Activated T-helper 9 cell treated with anti-CD3 and anti-CD28 coated beads, Interleukin-2, amount 50 U/mL, for 16 hours (primary cell): ENCODE results near the gene PLAAT3.
"Not testable (repeated sequence)": the region's sequence is repeated elsewhere in the genome, so short reads cannot be mapped to it uniquely, and the experiment has no call there.

Source experiments
- DNase-seq: peaks from one replicate; pipeline ENCODE4 v3.0.0-alpha.2; 2020; ENCODE audit warnings: low read depth

PLAAT3 gene

GRCh38 chr11:63609536-63609935, 4.7 kb downstream of the PLAAT3 start:
- no peak for DNase-seq

DNA sequence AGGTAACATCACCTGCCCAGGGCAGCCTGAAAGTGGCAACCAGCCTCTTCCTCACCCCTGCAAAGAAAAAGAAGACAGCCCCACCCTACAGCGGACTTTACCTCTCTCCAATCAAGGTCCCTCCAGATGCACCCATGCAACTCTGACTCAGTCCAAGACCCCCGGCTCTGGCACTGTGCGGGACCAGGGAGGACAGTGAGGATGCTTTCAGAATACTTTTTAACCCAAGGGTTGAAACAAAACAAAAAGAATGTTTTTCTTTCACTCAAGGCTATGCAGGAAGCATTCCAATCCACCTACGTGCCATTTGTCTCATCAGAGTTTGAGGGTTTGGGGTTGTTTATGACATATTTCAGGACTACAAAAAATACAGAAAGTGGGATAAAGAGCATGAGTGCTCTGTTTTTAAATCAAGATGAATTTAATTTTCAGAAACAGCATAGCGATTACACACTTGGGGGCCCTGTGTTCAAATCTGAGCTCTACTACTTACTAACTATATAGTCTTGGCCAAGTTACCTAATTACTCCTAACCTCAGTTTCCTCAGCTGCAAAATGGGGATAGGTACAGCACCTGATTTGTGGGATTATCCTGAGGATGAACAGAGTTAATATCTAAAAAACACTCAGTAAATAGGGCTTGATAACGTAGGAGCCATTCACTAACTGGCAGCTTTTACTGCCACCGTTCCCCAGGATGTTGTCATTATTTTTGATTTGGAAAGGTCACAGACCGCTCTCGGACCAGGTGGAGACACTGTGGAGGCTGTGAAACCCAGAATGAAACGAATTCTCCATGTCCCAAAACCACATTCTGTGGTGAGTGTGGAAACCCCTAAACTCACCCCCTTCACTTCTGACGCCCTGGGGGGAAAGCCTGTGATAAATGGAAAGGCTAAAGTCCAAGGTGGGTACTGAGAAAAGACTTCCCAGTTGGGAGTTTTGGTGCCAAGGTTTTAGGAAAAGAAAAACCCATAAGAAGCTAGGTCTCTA, 5.6 kb downstream of the PLAAT3 start:
- no peak for DNase-seq

DNA sequence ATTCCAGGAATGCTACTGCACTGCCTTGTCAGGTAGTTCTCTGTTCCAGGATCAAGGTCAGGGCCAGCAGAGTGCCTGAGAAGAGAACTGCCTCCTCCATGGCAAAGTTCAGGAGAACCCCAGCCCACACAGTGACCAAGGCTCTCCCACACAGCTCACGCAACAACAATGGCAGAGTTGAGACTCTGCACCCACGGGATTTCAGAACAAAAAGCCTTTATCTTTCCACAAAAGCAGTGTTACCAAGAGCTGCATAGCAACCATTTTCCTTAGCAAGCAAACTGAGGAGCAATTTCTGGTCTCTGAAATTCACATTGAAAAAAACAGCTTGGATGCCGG, 11.1 kb downstream of the PLAAT3 start:
- DNase-seq: no peak

- DNase-seq: not testable (repeated sequence)
Observed at GRCh38 chr11:63602290-63603179, 11.7 kb downstream of the PLAAT3 start.

GRCh38 chr11:63599211-63600122, 14.8 kb downstream of the PLAAT3 start:
- no peak for DNase-seq

- DNase-seq: no peak
Observed at GRCh38 chr11:63598556-63598955, 15.7 kb downstream of the PLAAT3 start.

- DNase-seq: no peak
Observed at GRCh38 chr11:63595296-63595695, 18.9 kb downstream of the PLAAT3 start.

DNA sequence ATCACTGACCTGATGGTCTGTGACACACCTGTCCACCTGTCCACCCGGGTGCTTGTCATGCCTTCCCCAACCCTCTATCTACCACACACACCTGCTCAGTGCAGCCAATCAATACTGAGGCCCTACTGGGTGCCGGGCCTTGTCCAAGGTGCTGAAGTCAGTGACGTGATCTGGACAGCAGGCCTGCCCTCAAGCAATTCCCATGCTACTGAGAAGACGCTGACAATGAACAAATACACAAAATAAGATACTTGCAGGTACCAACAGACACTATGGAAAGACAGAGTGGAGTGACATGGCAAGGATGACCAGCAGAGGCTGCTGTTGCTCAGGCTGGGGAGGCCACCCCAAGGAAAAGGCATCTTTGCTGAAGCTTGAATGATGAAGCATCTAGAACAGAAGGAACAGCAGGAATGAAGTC, 21.2 kb downstream of the PLAAT3 start:
- DNase-seq: no peak

DNA sequence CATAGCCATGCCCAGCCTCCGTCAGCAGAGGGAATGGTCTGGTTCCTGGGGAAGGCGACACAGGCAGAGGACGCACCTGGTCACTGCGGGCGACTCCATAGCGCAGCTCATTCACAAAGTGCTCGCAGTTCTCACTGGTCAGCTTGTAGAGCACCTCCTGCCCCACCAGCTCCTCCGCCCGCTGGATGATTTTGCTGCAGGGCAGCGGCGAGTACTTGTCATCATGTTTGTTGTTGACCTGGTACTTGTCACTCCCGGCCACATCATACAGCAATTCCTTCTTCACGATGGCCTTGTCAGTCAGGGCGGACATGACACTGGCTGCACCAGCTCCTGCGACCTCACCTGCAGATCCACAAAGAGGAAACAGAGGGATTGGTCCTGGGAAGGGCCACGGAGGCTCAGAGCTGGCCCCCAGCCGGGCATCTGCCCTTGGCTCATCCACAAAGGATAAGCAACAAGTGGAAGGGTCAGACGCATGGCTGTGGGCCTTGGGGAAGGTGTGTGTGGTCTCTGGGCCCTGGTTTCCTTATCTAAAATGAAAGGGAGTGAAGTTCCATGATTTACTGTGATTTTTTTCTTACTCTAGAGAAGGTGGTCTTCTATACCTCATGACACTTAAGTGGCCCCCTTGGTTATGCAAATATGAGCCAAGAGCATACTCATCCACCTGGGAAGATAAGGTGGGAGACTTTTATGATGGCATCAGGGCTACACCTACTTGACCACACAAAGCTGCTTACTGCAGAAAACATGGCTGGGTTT, 24.0 kb downstream of the PLAAT3 start:
- no peak for DNase-seq

DNA sequence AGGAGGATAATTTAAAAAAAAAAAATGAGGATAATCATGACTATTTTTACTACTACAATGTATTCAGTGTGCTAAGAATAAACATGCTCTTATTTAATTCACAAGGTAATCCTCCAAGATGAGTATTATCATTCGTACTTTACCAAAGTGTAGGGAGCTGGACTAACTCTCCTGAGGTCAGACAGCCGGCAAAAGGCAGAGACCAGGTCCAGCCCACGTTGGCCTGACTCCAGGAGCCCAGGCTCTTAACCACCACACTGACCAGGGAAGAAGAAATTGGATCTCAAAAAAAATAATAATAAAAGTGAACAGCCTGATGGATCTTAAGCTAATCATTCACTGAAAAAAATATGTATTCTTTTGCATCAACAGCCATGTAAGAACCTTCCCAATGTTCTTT, 25.2 kb downstream of the PLAAT3 start:
- no peak for DNase-seq

- DNase-seq: no peak
Observed at GRCh38 chr11:63586451-63587166, 27.6 kb downstream of the PLAAT3 start.

DNA sequence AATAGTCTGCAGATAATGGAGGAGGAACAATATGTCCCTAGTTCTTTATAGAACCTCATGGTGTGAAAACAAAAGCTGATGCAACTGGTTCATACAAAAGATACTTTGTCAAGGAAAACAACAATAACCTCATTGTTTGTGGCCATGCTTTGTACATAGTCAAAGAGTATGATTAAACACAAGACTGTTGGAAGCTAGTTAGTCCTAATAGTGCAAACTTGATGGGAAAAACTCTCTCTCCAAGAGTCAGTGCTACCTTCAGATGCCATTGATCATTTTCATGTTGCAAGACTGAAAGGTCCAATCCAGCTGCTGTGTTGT, 30.9 kb downstream of the PLAAT3 start:
- no peak for DNase-seq

GRCh38 chr11:63581224-63581623, 33.0 kb downstream of the PLAAT3 start:
- DNase-seq: not testable (repeated sequence)

DNA sequence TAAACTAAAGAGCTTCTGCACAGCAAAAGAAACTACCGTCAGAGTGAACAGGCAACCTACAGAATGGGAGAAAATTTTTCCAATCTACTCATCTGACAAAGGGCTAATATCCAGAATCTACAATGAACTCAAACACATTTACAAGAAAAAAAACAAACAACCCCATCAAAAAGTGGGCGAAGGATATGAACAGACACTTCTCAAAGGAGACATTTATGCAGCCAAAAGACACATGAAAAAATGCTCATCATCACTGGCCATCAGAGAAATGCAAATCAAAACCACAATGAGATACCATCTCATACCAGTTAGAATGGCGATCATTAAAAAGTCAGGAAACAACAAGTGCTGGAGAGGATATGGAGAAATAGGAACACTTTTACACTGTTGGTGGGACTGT, 35.4 kb downstream of the PLAAT3 start:
- DNase-seq: not testable (repeated sequence)

- no peak for DNase-seq
Observed at GRCh38 chr11:63574856-63575602, 39.2 kb downstream of the PLAAT3 start.

- no peak for DNase-seq
Observed at GRCh38 chr11:63573881-63574855, 40.1 kb downstream of the PLAAT3 start.

DNA sequence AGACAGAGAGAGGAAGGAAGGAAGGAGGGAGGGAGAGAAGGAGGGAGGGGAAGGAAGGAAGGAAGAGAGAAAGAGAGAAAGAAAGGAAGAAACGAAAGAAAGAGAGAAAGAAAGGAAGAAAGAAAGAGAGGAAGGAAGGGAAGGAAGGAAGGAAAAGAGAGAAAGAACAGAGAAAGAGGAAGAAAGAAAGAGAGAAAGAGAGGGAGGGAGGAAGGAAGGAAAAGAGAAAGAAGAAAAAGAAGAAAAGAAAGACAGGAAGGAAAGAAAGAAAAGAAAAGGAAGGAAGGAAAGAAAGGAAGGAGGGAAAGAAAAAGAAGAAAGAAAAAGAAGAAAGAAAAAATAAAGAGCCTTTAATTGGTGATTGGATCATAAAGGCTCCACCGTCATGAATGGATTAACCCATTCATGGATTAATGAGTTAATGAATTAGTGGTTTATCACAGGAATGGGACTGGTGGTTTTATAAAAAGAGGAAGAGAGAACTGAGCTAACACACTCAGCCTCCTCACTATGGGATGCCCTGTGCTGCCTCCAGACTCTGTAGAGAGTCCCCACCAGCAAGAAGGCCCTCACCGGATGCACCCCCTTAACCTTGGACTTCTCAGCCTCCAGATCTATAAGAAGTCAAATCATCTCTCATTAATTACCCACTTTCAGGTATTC, 42.1 kb downstream of the PLAAT3 start:
- no peak for DNase-seq

- DNase-seq: no peak
Observed at GRCh38 chr11:63569570-63569969, 44.7 kb downstream of the PLAAT3 start.
